Measurements from ENCODE around the gene BIRC7. TPM values are rescaled to one million over a fixed set of nuclear protein-coding genes. Genes with fewer than 3 reads are reported as not detected.

The BIRC7 gene
- polyA plus RNA-seq, 1 donor (not counting 4 experiments of a cell fraction or from before 2014, with no cell fraction given): not detected

- Histone ChIP-seq H3K4me1 (ENCODE audit: control insufficient read depth, extremely low read depth, insufficient read depth, low read length) (peaks cover 16% of the 10 kb centered on the region), H3K27me3 (ENCODE audit: control insufficient read depth, extremely low read depth, insufficient read depth, low read length) (peaks cover 12% of the 10 kb centered on the region), H2AFZ (ENCODE audit: control insufficient read depth, low read length) (no peak overlapping the region), H3K79me2 (ENCODE audit: control insufficient read depth, insufficient read depth, low read length) (peaks cover under 1% of the 10 kb centered on the region), H3K4me2 (ENCODE audit: control insufficient read depth, extremely low read depth, insufficient read depth, low read depth, low read length) (no peak overlapping the region), H4K20me1 (ENCODE audit: control insufficient read depth, extremely low read depth, insufficient read depth, low read length) (no peaks in the 10 kb centered on the region), H3K9ac (ENCODE audit: control insufficient read depth, extremely low read depth, insufficient read depth, low read length) (no peak overlapping the region), H3K4me3 (ENCODE audit: control insufficient read depth in 2 of 3, extremely low read depth in 1 of 3, insufficient read depth in 2 of 3, low read depth in 1 of 3, low read length in 3 of 3) (no peak overlapping the region), H3K9me1 (ENCODE audit: control insufficient read depth, extremely low read depth, insufficient read depth, low read length) (no peaks in the 10 kb centered on the region), H3K36me3 (ENCODE audit: control insufficient read depth in 2 of 2, extremely low read depth in 1 of 2, insufficient read depth in 2 of 2, low read length in 2 of 2) (no peaks in the 10 kb centered on the region), H3K27ac (ENCODE audit: control insufficient read depth, insufficient read depth, low read length) (no peak overlapping the region), H3K9me3 (ENCODE audit: control insufficient read depth, low read depth, low read length) (no peaks in the 10 kb centered on the region)
- dilution Hi-C loops (cut with MboI; ENCODE audit: extremely low pct_ligation_motif_present, low sequenced_read_pairs): no loop called here
- DNase-seq (ENCODE audit: low read depth, low spot score): no peak
- FAIRE-seq: no peak
- TF ChIP-seq EZH2 (IDR thresholded peaks at IDR 0.05; ENCODE audit: low read length): no peak
- TF ChIP-seq CTCF (optimal IDR thresholded peaks at IDR 0.05 in 1 of 3, IDR thresholded peaks at IDR 0.05 in 1 of 3, conservative IDR thresholded peaks at IDR 0.05 in 1 of 3; ENCODE audit: extremely low read depth in 1 of 3, insufficient read depth in 2 of 3, low read length in 3 of 3): no peak
Observed at GRCh38 chr20:63267691-63268090, 32.0 kb downstream of the BIRC7 start.

GRCh38 chr20:63268256-63268655, 32.6 kb downstream of the BIRC7 start:
- no peaks in the 10 kb centered on the region for H3K9me3 ChIP-seq (ENCODE audit: control insufficient read depth, low read depth, low read length)
- no peak for DNase-seq (ENCODE audit: low read depth, low spot score)
- no peak overlapping the region for H3K4me3 ChIP-seq (ENCODE audit: control insufficient read depth in 2 of 3, extremely low read depth in 1 of 3, insufficient read depth in 2 of 3, low read depth in 1 of 3, low read length in 3 of 3)
- H3K4me2 ChIP-seq (ENCODE audit: control insufficient read depth, extremely low read depth, insufficient read depth, low read depth, low read length): peak overlapping the region; percentile 52
- no peaks in the 10 kb centered on the region for H3K36me3 ChIP-seq (ENCODE audit: control insufficient read depth in 2 of 2, extremely low read depth in 1 of 2, insufficient read depth in 2 of 2, low read length in 2 of 2)
- peaks cover 6% of the 10 kb centered on the region for H3K79me2 ChIP-seq (ENCODE audit: control insufficient read depth, insufficient read depth, low read length)
- no peaks in the 10 kb centered on the region for H4K20me1 ChIP-seq (ENCODE audit: control insufficient read depth, extremely low read depth, insufficient read depth, low read length)
- no peaks in the 10 kb centered on the region for H3K9me1 ChIP-seq (ENCODE audit: control insufficient read depth, extremely low read depth, insufficient read depth, low read length)
- H3K4me1 ChIP-seq (ENCODE audit: control insufficient read depth, extremely low read depth, insufficient read depth, low read length): peaks cover 16% of the 10 kb centered on the region
- H3K27me3 ChIP-seq (ENCODE audit: control insufficient read depth, extremely low read depth, insufficient read depth, low read length): peaks cover 7% of the 10 kb centered on the region
- no peak overlapping the region for H3K27ac ChIP-seq (ENCODE audit: control insufficient read depth, insufficient read depth, low read length)
- dilution Hi-C loops (cut with MboI; ENCODE audit: extremely low pct_ligation_motif_present, low sequenced_read_pairs): no loop called here
- no peak overlapping the region for H2AFZ ChIP-seq (ENCODE audit: control insufficient read depth, low read length)
- FAIRE-seq: no peak
- H3K9ac ChIP-seq (ENCODE audit: control insufficient read depth, extremely low read depth, insufficient read depth, low read length): no peak overlapping the region
- TF ChIP-seq EZH2 (IDR thresholded peaks at IDR 0.05; ENCODE audit: low read length) (no peak), CTCF (optimal IDR thresholded peaks at IDR 0.05 in 1 of 3, IDR thresholded peaks at IDR 0.05 in 1 of 3, conservative IDR thresholded peaks at IDR 0.05 in 1 of 3; ENCODE audit: extremely low read depth in 1 of 3, insufficient read depth in 2 of 3, low read length in 3 of 3) (no peak)
